GM13977 (cell line): ENCODE data around the gene TP53.
"Not testable (repeated sequence)": the region's sequence is repeated elsewhere in the genome, so short reads cannot be mapped to it uniquely, and the experiment has no call there.

Experiments
- DNase-seq: peaks from one replicate; pipeline ENCODE4 v3.0.0; 2012; ENCODE audit warnings: low spot score
- CTCF ChIP-seq: IDR thresholded peaks from 2 replicates; pipeline ENCODE4 v1.5.1; 2012; ENCODE audit warnings: mild to moderate bottlenecking, control low read depth; ENCODE audit not compliant: insufficient read depth; ENCODE audit errors: extremely low read depth, missing control alignments
- in situ Hi-C: fragments of 300-500 bp; cut with MboI; formaldehyde crosslinking; loops from one replicate; pipeline ENCODE4 v1.12.0; 2022; ENCODE audit warnings: low sequenced_read_pairs, low pct_unique_long_range_greater_than_20kb, mixed read lengths, inconsistent platforms; ENCODE audit not compliant: unreplicated experiment

The TP53 gene

GRCh38 chr17:7647018-7647417 is 40.3 kb downstream of the TP53 start:
- in situ Hi-C loops = no loop called here
- TF ChIP-seq CTCF = no peak
- no peak for DNase-seq

- no peak for TF ChIP-seq CTCF
- DNase-seq = no peak
- in situ Hi-C loops = no loop called here
These were observed 40.8 kb downstream of the TP53 start for GRCh38 chr17:7646457-7646856.

- in situ Hi-C loops = no loop called here
- no peak for DNase-seq
- no peak for TF ChIP-seq CTCF
These were observed 42.5 kb downstream of the TP53 start for GRCh38 chr17:7644775-7645174.

GRCh38 chr17:7641635-7642034 is 45.7 kb downstream of the TP53 start:
- in situ Hi-C loops = not testable (repeated sequence)

GRCh38 chr17:7640783-7641182 is 46.5 kb downstream of the TP53 start:
- in situ Hi-C loops = no loop called here
- TF ChIP-seq CTCF = no peak
- DNase-seq = no peak

More at GRCh38 chr17:7641635-7642034, 45.7 kb downstream of the TP53 start:
- DNase-seq = not testable (repeated sequence)

- TF ChIP-seq CTCF = no peak
- no peak for DNase-seq
- in situ Hi-C loops = no loop called here
These were observed 51.1 kb downstream of the TP53 start for GRCh38 chr17:7636163-7636562.

GRCh38 chr17:7634384-7634783 is 52.9 kb downstream of the TP53 start:
- peak; percentile 31 for DNase-seq
- peak; percentile 63 for TF ChIP-seq CTCF
- in situ Hi-C loops = no loop called here
